Measurements from ENCODE around the gene CARS1. TPM values are rescaled to one million over a fixed set of nuclear protein-coding genes. Genes with fewer than 3 reads are reported as not detected.

CARS1 gene
- polyA plus RNA-seq, 1 of the 3 experiments (the other 2 are of a cell fraction) = 52.1 TPM

DNA sequence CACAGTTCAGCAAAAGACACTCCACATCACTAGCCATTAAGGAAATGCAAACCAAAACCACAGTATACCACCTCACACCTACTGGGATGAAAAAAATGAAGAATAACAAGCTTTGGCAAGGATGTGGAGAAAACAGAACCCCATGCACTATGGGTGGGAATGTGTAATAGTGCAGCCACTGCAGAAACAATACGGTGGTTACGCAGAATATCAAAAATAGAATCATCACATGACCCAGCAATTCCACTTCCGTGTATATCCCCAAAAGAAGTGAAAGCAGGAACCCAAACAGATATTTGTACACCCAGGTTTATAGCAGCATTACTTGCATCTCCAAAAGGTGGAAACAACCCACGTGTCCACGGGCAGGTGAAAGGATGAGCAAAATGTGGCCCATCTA lies 20.8 kb downstream of the CARS1 start:
- no peak for DNase-seq
- WGBS (ENCODE audit: low lambda C conversion rate) = 93% methylated on average over 5 of the region's 5 CpGs
- Histone ChIP-seq H3K79me2 (ENCODE audit: insufficient read depth) (peaks cover 15% of the 10 kb centered on the region), H3K9me2 (no peaks in the 10 kb centered on the region), H3K27ac (ENCODE audit: low read depth in 2 of 2, low read length in 1 of 2) (no peak overlapping the region), H3K9me3 (no peaks in the 10 kb centered on the region), H3K36me3 (replicated peaks in 1 of 2; ENCODE audit: control insufficient read depth in 1 of 2, insufficient read depth in 2 of 2, low read length in 1 of 2) (peaks cover 64 to 85% of the 10 kb centered on the region in 2 experiments), H3K4me2 (no peak overlapping the region), H3F3A (replicated peaks; ENCODE audit: insufficient read depth) (peaks cover 13% of the 10 kb centered on the region), H3K9ac (no peak overlapping the region), H3K4me1 (ENCODE audit: control insufficient read depth in 1 of 2, insufficient read depth in 2 of 2, low read depth in 1 of 2, low read length in 1 of 2) (no peaks in the 10 kb centered on the region), H4K20me1 (ENCODE audit: insufficient read depth) (peaks cover 26% of the 10 kb centered on the region), H3K4me3 (ENCODE audit: low read depth in 2 of 2, low read length in 1 of 2) (no peak overlapping the region), H3K27me3 (ENCODE audit: insufficient read depth) (no peaks in the 10 kb centered on the region), H2AFZ (ENCODE audit: low read depth) (no peak overlapping the region)
- CTCF ChIA-PET = interaction anchor here (0.5 to 23.7 kb wide), 18 partner anchors 8 to 541 kb away, joined by 3 to 403 read pairs (median 10); partner anchors contain the start of genes CARS1 and MRGPRG
- POLR2A ChIA-PET = interaction anchor here (0.7 kb wide), 1 partner anchor 70 kb away, joined by 3 read pairs; no protein-coding TSS in a partner anchor
- TF ChIP-seq, protein P1, sequence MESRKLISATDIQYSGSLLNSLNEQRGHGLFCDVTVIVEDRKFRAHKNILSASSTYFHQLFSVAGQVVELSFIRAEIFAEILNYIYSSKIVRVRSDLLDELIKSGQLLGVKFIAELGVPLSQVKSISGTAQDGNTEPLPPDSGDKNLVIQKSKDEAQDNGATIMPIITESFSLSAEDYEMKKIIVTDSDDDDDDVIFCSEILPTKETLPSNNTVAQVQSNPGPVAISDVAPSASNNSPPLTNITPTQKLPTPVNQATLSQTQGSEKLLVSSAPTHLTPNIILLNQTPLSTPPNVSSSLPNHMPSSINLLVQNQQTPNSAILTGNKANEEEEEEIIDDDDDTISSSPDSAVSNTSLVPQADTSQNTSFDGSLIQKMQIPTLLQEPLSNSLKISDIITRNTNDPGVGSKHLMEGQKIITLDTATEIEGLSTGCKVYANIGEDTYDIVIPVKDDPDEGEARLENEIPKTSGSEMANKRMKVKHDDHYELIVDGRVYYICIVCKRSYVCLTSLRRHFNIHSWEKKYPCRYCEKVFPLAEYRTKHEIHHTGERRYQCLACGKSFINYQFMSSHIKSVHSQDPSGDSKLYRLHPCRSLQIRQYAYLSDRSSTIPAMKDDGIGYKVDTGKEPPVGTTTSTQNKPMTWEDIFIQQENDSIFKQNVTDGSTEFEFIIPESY (IDR thresholded peaks at IDR 0.05; ENCODE audit: borderline replicate concordance, low read depth) = no peak
- TF ChIP-seq NRF1 (IDR thresholded peaks at IDR 0.05; ENCODE audit: low read depth, low read length) = no peak
- TF ChIP-seq, protein P2, sequence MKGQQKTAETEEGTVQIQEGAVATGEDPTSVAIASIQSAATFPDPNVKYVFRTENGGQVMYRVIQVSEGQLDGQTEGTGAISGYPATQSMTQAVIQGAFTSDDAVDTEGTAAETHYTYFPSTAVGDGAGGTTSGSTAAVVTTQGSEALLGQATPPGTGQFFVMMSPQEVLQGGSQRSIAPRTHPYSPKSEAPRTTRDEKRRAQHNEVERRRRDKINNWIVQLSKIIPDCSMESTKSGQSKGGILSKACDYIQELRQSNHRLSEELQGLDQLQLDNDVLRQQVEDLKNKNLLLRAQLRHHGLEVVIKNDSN (IDR thresholded peaks at IDR 0.05; ENCODE audit: borderline replicate concordance, low read depth) = no peak
- TF ChIP-seq FOXJ3 (CRISPR knock-in tag; IDR thresholded peaks at IDR 0.05) = no peak
- TF ChIP-seq, protein P3, sequence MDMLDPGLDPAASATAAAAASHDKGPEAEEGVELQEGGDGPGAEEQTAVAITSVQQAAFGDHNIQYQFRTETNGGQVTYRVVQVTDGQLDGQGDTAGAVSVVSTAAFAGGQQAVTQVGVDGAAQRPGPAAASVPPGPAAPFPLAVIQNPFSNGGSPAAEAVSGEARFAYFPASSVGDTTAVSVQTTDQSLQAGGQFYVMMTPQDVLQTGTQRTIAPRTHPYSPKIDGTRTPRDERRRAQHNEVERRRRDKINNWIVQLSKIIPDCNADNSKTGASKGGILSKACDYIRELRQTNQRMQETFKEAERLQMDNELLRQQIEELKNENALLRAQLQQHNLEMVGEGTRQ (IDR thresholded peaks at IDR 0.05; ENCODE audit: borderline replicate concordance, low read depth, low read length) = no peak
- no peak for TF ChIP-seq FOSL2 (IDR thresholded peaks at IDR 0.05; ENCODE audit: borderline replicate concordance, low read depth)
- TF ChIP-seq RFX5 (IDR thresholded peaks at IDR 0.05; ENCODE audit: low read length) = no peak
- no peak for TF ChIP-seq TEAD4 (IDR thresholded peaks at IDR 0.05; ENCODE audit: borderline replicate concordance, insufficient read depth)
- no peak for TF ChIP-seq EZH2phosphoT487 (IDR thresholded peaks at IDR 0.05; ENCODE audit: borderline replicate concordance, low read depth)
- TF ChIP-seq, protein P4, sequence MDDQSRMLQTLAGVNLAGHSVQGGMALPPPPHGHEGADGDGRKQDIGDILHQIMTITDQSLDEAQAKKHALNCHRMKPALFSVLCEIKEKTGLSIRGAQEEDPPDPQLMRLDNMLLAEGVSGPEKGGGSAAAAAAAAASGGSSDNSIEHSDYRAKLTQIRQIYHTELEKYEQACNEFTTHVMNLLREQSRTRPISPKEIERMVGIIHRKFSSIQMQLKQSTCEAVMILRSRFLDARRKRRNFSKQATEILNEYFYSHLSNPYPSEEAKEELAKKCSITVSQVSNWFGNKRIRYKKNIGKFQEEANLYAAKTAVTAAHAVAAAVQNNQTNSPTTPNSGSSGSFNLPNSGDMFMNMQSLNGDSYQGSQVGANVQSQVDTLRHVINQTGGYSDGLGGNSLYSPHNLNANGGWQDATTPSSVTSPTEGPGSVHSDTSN (IDR thresholded peaks at IDR 0.05) = no peak
- TF ChIP-seq JUND (IDR thresholded peaks at IDR 0.05) = no peak
- TF ChIP-seq EP300 (IDR thresholded peaks at IDR 0.05; ENCODE audit: borderline replicate concordance in 1 of 2, low read depth in 1 of 2, low read length in 1 of 2) = no peak
- TF ChIP-seq, protein P5, sequence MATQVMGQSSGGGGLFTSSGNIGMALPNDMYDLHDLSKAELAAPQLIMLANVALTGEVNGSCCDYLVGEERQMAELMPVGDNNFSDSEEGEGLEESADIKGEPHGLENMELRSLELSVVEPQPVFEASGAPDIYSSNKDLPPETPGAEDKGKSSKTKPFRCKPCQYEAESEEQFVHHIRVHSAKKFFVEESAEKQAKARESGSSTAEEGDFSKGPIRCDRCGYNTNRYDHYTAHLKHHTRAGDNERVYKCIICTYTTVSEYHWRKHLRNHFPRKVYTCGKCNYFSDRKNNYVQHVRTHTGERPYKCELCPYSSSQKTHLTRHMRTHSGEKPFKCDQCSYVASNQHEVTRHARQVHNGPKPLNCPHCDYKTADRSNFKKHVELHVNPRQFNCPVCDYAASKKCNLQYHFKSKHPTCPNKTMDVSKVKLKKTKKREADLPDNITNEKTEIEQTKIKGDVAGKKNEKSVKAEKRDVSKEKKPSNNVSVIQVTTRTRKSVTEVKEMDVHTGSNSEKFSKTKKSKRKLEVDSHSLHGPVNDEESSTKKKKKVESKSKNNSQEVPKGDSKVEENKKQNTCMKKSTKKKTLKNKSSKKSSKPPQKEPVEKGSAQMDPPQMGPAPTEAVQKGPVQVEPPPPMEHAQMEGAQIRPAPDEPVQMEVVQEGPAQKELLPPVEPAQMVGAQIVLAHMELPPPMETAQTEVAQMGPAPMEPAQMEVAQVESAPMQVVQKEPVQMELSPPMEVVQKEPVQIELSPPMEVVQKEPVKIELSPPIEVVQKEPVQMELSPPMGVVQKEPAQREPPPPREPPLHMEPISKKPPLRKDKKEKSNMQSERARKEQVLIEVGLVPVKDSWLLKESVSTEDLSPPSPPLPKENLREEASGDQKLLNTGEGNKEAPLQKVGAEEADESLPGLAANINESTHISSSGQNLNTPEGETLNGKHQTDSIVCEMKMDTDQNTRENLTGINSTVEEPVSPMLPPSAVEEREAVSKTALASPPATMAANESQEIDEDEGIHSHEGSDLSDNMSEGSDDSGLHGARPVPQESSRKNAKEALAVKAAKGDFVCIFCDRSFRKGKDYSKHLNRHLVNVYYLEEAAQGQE (IDR thresholded peaks at IDR 0.05; ENCODE audit: low read depth, low read length) = no peak
- TF ChIP-seq, protein P6, sequence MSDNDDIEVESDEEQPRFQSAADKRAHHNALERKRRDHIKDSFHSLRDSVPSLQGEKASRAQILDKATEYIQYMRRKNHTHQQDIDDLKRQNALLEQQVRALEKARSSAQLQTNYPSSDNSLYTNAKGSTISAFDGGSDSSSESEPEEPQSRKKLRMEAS (IDR thresholded peaks at IDR 0.05; ENCODE audit: low read depth) = no peak
- TF ChIP-seq, protein P7, sequence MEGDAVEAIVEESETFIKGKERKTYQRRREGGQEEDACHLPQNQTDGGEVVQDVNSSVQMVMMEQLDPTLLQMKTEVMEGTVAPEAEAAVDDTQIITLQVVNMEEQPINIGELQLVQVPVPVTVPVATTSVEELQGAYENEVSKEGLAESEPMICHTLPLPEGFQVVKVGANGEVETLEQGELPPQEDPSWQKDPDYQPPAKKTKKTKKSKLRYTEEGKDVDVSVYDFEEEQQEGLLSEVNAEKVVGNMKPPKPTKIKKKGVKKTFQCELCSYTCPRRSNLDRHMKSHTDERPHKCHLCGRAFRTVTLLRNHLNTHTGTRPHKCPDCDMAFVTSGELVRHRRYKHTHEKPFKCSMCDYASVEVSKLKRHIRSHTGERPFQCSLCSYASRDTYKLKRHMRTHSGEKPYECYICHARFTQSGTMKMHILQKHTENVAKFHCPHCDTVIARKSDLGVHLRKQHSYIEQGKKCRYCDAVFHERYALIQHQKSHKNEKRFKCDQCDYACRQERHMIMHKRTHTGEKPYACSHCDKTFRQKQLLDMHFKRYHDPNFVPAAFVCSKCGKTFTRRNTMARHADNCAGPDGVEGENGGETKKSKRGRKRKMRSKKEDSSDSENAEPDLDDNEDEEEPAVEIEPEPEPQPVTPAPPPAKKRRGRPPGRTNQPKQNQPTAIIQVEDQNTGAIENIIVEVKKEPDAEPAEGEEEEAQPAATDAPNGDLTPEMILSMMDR (IDR thresholded peaks at IDR 0.05) = no peak
- no peak for TF ChIP-seq RAD21 (IDR thresholded peaks at IDR 0.05; ENCODE audit: low read length)
- TF ChIP-seq SMC3 (IDR thresholded peaks at IDR 0.05; ENCODE audit: low read depth, low read length) = no peak
